Measurements from ENCODE around the gene CYTH1. TPM values are rescaled to one million over a fixed set of nuclear protein-coding genes. Genes with fewer than 3 reads are reported as not detected.

The CYTH1 gene
- total RNA-seq, 1 experiment from 2014 or later = 34.3 TPM

- BruUV-seq (replicated peaks) = no TSS peak
- no peaks in the 10 kb centered on the region for H3K9me3 ChIP-seq (ENCODE audit: control insufficient read depth in 1 of 2, insufficient read depth in 1 of 2, low read depth in 1 of 2, low read length in 2 of 2)
- no peak overlapping the region for H3K27ac ChIP-seq (ENCODE audit: low read depth, low read length)
- ChIA-PET CTCF (interaction anchor here (1.6 kb wide), 1 partner anchor 9 kb away, joined by 6 read pairs; no protein-coding TSS in a partner anchor), RAD21 (ENCODE audit: low non-redundant PET in 1 of 2, low total read pairs in 2 of 2, uncharacterized antibody in 2 of 2, unreplicated experiment in 2 of 2) (no interaction called here), POLR2A (no interaction called here)
- TF ChIP-seq ELF1 (IDR thresholded peaks at IDR 0.05; ENCODE audit: borderline replicate concordance, low read depth) = no peak
- H3K27me3 ChIP-seq (ENCODE audit: insufficient read depth, low read length) = no peaks in the 10 kb centered on the region
- no peak overlapping the region for H3K4me2 ChIP-seq (ENCODE audit: low read length)
- intact Hi-C loops (cut with micrococcal nuclease) = no loop called here
- H3K79me2 ChIP-seq (ENCODE audit: insufficient read depth, low read length) = peaks cover 34% of the 10 kb centered on the region
- H3K9me2 ChIP-seq (ENCODE audit: insufficient read depth) = no peaks in the 10 kb centered on the region
- no peaks in the 10 kb centered on the region for H3K36me3 ChIP-seq (ENCODE audit: control insufficient read depth in 1 of 2, insufficient read depth in 2 of 2, low read length in 2 of 2)
- ATAC-seq = no peak
- DNase-seq (ENCODE audit: low read depth, low spot score) = no peak
- H3K4me1 ChIP-seq (ENCODE audit: control insufficient read depth in 1 of 2, insufficient read depth in 2 of 2, low read length in 2 of 2) = peaks cover 9 to 16% of the 10 kb centered on the region in 2 experiments; a peak in 3 of 4 replicates
- H4K20me1 ChIP-seq (ENCODE audit: insufficient read depth) = no peaks in the 10 kb centered on the region
- no peak overlapping the region for H3K9ac ChIP-seq (ENCODE audit: low read length)
- no peak overlapping the region for H2AFZ ChIP-seq (ENCODE audit: low read depth, low read length, poor library complexity, severe bottlenecking)
- H3K4me3 ChIP-seq (replicated peaks in 1 of 2; ENCODE audit: low read depth in 1 of 2, low read length in 2 of 2) = no peak overlapping the region
Measured at GRCh38 chr17:78717431-78717980, 64.6 kb downstream of the CYTH1 start.

DNA sequence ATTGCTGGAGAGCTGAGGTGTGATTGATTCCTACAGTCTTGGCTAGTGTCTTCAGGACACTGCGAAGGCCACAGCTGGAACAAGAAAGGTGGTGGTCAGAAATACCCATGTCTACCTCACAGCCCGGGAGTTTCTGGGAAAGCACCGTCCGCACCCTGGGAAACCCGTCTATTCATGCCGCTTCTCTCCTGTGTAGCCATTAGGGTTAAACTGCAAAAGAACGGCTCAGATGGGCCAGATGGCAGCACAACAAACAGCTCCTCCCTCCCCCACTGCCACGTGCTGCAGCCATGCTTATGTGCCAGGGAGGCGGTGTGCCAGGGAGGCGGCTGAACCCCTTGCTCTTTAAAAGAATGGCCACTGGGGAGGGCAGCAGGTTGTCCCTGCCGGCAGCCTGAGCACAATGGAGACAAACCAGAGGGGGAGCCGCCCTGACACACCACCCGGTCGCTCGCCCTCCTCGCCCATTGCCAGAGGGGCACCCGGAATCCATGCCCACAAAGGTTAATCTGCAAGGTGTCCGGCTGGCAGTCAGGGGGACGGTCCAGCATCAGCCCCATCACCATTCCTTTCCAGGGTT is 65.2 kb downstream of the CYTH1 start:
- Histone ChIP-seq H2AFZ (ENCODE audit: low read depth, low read length, poor library complexity, severe bottlenecking) (no peak overlapping the region), H3K4me1 (ENCODE audit: control insufficient read depth in 1 of 2, insufficient read depth in 2 of 2, low read length in 2 of 2) (peaks cover 9 to 16% of the 10 kb centered on the region in 2 experiments; a peak in 3 of 4 replicates), H4K20me1 (ENCODE audit: insufficient read depth) (no peaks in the 10 kb centered on the region), H3K36me3 (ENCODE audit: control insufficient read depth in 1 of 2, insufficient read depth in 2 of 2, low read length in 2 of 2) (no peaks in the 10 kb centered on the region), H3K27ac (ENCODE audit: low read depth, low read length) (no peak overlapping the region), H3K27me3 (ENCODE audit: insufficient read depth, low read length) (no peaks in the 10 kb centered on the region), H3K4me3 (replicated peaks in 1 of 2; ENCODE audit: low read depth in 1 of 2, low read length in 2 of 2) (no peak overlapping the region), H3K79me2 (ENCODE audit: insufficient read depth, low read length) (peaks cover 34% of the 10 kb centered on the region), H3K9ac (ENCODE audit: low read length) (no peak overlapping the region), H3K9me2 (ENCODE audit: insufficient read depth) (no peaks in the 10 kb centered on the region), H3K9me3 (ENCODE audit: control insufficient read depth in 1 of 2, insufficient read depth in 1 of 2, low read depth in 1 of 2, low read length in 2 of 2) (no peaks in the 10 kb centered on the region), H3K4me2 (ENCODE audit: low read length) (no peak overlapping the region)
- ChIA-PET CTCF (interaction anchor here (1.6 kb wide), 1 partner anchor 8 kb away, joined by 6 read pairs; no protein-coding TSS in a partner anchor), RAD21 (ENCODE audit: low non-redundant PET in 1 of 2, low total read pairs in 2 of 2, uncharacterized antibody in 2 of 2, unreplicated experiment in 2 of 2) (no interaction called here), POLR2A (no interaction called here)
- DNase-seq (ENCODE audit: low read depth, low spot score) (no peak), ATAC-seq (peak; percentile 46)
- TF ChIP-seq ZFX (IDR thresholded peaks at IDR 0.05) = no peak
- TF ChIP-seq, protein P1, sequence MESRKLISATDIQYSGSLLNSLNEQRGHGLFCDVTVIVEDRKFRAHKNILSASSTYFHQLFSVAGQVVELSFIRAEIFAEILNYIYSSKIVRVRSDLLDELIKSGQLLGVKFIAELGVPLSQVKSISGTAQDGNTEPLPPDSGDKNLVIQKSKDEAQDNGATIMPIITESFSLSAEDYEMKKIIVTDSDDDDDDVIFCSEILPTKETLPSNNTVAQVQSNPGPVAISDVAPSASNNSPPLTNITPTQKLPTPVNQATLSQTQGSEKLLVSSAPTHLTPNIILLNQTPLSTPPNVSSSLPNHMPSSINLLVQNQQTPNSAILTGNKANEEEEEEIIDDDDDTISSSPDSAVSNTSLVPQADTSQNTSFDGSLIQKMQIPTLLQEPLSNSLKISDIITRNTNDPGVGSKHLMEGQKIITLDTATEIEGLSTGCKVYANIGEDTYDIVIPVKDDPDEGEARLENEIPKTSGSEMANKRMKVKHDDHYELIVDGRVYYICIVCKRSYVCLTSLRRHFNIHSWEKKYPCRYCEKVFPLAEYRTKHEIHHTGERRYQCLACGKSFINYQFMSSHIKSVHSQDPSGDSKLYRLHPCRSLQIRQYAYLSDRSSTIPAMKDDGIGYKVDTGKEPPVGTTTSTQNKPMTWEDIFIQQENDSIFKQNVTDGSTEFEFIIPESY (IDR thresholded peaks at IDR 0.05; ENCODE audit: extremely low read depth, insufficient replicate concordance, low read length) = no peak
- no peak for TF ChIP-seq RAD21 (IDR thresholded peaks at IDR 0.05; ENCODE audit: low read depth)
- no peak for TF ChIP-seq EZH2phosphoT487 (IDR thresholded peaks at IDR 0.05; ENCODE audit: borderline replicate concordance)
- no peak for TF ChIP-seq SRF (IDR thresholded peaks at IDR 0.05; ENCODE audit: low read depth)
- no peak for TF ChIP-seq JUND (IDR thresholded peaks at IDR 0.05)
- TF ChIP-seq ZNF274 (IDR thresholded peaks at IDR 0.05; ENCODE audit: low read depth, low read length) = no peak
- TF ChIP-seq POLR2AphosphoS5 (IDR thresholded peaks at IDR 0.05; ENCODE audit: low read depth, low read length) = no peak
- no peak for TF ChIP-seq EGR1 (IDR thresholded peaks at IDR 0.05; ENCODE audit: low read depth)
- BruUV-seq (replicated peaks) = no TSS peak
- intact Hi-C loops (cut with micrococcal nuclease) = no loop called here

All from HCT116 (cell line).